Measurements from ENCODE around the gene DUT.

DNA sequence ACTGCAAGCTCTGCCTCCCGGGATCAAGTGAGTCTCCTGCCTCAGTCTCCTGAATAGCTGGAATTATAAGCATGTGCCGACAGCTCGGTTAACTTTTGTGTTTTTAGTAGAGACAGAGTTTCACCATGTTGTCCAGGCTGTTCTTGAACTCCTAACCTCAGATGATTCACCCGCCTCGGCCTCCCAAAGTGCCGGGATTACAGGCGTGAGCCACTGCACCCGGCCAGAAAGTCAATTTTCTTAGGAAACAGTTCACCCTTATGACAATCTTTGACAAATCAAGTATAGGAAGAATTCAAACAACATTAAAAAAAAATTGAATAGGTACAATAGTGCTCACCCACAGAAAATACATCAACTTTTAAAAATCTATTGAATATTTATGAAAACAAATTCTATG lies 23.6 kb upstream of the DUT start:
- TF ChIP-seq POLR2A (IDR thresholded peaks at IDR 0.05), result no peak
- TF ChIP-seq, protein P1, sequence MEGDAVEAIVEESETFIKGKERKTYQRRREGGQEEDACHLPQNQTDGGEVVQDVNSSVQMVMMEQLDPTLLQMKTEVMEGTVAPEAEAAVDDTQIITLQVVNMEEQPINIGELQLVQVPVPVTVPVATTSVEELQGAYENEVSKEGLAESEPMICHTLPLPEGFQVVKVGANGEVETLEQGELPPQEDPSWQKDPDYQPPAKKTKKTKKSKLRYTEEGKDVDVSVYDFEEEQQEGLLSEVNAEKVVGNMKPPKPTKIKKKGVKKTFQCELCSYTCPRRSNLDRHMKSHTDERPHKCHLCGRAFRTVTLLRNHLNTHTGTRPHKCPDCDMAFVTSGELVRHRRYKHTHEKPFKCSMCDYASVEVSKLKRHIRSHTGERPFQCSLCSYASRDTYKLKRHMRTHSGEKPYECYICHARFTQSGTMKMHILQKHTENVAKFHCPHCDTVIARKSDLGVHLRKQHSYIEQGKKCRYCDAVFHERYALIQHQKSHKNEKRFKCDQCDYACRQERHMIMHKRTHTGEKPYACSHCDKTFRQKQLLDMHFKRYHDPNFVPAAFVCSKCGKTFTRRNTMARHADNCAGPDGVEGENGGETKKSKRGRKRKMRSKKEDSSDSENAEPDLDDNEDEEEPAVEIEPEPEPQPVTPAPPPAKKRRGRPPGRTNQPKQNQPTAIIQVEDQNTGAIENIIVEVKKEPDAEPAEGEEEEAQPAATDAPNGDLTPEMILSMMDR (IDR thresholded peaks at IDR 0.05), result no peak
